ENCODE results near the gene IL34. TPM values are rescaled to one million over a fixed set of nuclear protein-coding genes. Genes with fewer than 3 reads are reported as not detected.
"Not testable (repeated sequence)": the region's sequence is repeated elsewhere in the genome, so short reads cannot be mapped to it uniquely, and the experiment has no call there.

IL34 gene
- total RNA-seq, 1 donor from 2014 or later, result not detected

DNA sequence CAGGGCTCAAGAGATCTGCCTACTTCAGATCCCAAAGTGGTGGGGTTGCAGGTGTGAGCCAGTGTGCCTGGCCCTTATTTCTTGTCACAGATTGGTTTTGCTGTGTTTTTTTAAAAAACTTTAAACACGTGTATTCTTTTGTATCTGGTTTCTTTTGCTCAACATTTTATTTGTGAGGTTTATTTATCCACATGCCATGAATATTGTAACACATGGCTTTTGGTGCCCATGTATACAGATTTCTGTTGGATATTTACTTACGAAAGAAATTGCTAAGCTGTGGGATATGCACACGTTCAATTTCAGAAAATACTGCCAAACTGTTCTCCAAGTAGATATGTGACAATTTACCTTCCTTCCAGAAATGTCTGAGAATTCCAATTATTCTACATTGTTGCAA, 18.7 kb upstream of the IL34 start:
- Histone ChIP-seq H2AFZ (replicated peaks) (no peak overlapping the region), H3K27ac (no peak overlapping the region), H3K4me1 (peaks cover 3% of the 10 kb centered on the region), H3F3A (ENCODE audit: low read depth) (no peaks in the 10 kb centered on the region), H3K4me3 (no peak overlapping the region), H3K4me2 (no peak overlapping the region), H3K79me2 (ENCODE audit: low read depth) (no peaks in the 10 kb centered on the region), H4K20me1 (ENCODE audit: low read depth) (no peaks in the 10 kb centered on the region), H3K9me3 (ENCODE audit: low read depth) (no peaks in the 10 kb centered on the region), H3K27me3 (no peaks in the 10 kb centered on the region), H3K36me3 (no peaks in the 10 kb centered on the region), H3K9ac (no peak overlapping the region)
- no peak for DNase-seq (ENCODE audit: low spot score)
- Mint-ChIP-seq H3K27me3 (ENCODE audit: insufficient read depth, low read depth) (peaks cover 7% of the 10 kb centered on the region), H3K36me3 (no peaks in the 10 kb centered on the region), H3K27ac (no peak overlapping the region), H3K9me3 (peaks cover 6% of the 10 kb centered on the region), H3K4me3 (no peak overlapping the region), H3K4me1 (peaks cover 7% of the 10 kb centered on the region)
- TF ChIP-seq EZH2 (IDR thresholded peaks at IDR 0.05), result no peak
- no peak for TF ChIP-seq EZH2phosphoT487 (IDR thresholded peaks at IDR 0.05)
- TF ChIP-seq, protein P1, sequence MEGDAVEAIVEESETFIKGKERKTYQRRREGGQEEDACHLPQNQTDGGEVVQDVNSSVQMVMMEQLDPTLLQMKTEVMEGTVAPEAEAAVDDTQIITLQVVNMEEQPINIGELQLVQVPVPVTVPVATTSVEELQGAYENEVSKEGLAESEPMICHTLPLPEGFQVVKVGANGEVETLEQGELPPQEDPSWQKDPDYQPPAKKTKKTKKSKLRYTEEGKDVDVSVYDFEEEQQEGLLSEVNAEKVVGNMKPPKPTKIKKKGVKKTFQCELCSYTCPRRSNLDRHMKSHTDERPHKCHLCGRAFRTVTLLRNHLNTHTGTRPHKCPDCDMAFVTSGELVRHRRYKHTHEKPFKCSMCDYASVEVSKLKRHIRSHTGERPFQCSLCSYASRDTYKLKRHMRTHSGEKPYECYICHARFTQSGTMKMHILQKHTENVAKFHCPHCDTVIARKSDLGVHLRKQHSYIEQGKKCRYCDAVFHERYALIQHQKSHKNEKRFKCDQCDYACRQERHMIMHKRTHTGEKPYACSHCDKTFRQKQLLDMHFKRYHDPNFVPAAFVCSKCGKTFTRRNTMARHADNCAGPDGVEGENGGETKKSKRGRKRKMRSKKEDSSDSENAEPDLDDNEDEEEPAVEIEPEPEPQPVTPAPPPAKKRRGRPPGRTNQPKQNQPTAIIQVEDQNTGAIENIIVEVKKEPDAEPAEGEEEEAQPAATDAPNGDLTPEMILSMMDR (IDR thresholded peaks at IDR 0.05), result no peak

DNA sequence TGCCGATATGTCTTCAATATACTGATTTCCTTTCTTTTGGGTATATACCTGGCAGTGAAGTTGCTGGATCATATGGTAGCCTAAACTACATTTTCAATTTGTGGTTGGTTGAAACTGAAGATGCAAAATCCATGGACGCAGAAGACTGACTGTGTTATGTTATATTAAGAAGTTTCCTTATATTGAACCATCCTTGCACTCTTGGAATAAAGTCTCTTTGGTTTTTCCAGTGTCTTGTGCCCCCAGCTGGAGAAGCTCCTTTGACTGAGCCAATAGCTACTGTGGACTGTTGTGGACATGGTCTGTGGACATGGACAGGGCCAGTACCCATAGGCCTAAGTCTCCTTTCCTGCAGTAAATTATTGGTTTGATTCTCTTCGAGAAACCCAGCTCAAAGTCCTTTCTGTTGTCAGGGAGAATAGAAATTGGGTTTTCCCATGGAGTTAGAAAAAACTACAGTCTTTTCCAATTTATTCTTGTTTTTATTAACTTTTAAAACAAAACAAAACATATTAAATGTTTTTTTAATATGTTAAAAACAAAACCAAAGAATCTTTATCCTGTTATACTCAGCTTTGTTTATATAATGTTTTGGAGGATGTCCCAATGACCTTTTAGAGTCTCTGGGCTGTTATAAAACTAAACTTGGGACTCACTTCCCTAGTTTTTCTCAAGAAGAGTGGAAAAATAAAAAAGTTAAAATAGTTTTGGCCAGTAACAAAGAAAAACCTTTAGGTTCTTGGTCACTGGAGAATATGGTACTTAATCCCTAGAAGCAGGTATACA, 15.2 kb upstream of the IL34 start:
- Mint-ChIP-seq H3K4me1 (peaks cover 17% of the 10 kb centered on the region), H3K36me3 (no peaks in the 10 kb centered on the region), H3K4me3 (no peak overlapping the region), H3K9me3 (peaks cover 6% of the 10 kb centered on the region), H3K27ac (no peak overlapping the region), H3K27me3 (ENCODE audit: insufficient read depth, low read depth) (peaks cover 4% of the 10 kb centered on the region)
- TF ChIP-seq EZH2 (IDR thresholded peaks at IDR 0.05), result no peak
- TF ChIP-seq, protein P1 (IDR thresholded peaks at IDR 0.05), result no peak
- TF ChIP-seq EZH2phosphoT487 (IDR thresholded peaks at IDR 0.05), result no peak
- Histone ChIP-seq H3F3A (ENCODE audit: low read depth) (peaks cover 19% of the 10 kb centered on the region), H3K9me3 (ENCODE audit: low read depth) (no peaks in the 10 kb centered on the region), H2AFZ (replicated peaks) (no peak overlapping the region), H3K36me3 (no peaks in the 10 kb centered on the region), H3K9ac (no peak overlapping the region), H3K4me1 (peaks cover 16% of the 10 kb centered on the region), H3K4me3 (no peak overlapping the region), H4K20me1 (ENCODE audit: low read depth) (no peaks in the 10 kb centered on the region), H3K4me2 (no peak overlapping the region), H3K27me3 (no peaks in the 10 kb centered on the region), H3K79me2 (ENCODE audit: low read depth) (no peaks in the 10 kb centered on the region), H3K27ac (no peak overlapping the region)
- no peak for DNase-seq (ENCODE audit: low spot score)

DNA sequence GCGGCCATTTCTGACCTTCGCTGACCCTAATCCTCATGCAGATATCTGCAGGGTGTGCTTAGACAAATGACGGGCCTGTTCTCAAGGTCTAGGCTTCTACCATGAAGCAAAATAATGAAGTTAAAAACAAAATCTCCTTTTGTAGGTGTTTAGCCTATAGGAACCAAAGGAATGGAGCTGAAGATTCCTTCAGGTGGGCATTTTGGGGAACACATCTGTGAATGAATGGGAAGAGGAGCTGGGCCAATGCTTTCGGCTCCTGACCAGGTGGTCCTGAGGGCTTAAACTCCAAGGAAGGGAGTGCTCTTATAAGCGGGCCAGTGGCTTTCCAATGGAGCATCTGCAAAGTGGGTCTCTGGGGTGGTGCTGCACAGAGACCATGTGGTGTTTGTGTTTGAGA, 14.1 kb upstream of the IL34 start:
- H3F3A ChIP-seq (ENCODE audit: low read depth), result peaks cover 21% of the 10 kb centered on the region
- no peaks in the 10 kb centered on the region for H3K79me2 ChIP-seq (ENCODE audit: low read depth)
- H2AFZ ChIP-seq (replicated peaks), result peak overlapping the region; percentile 76
- H3K9ac ChIP-seq, result no peak overlapping the region
- Mint-ChIP-seq H3K4me1 (peaks cover 20% of the 10 kb centered on the region), H3K9me3 (peaks cover 6% of the 10 kb centered on the region), H3K4me3 (no peak overlapping the region), H3K27me3 (ENCODE audit: insufficient read depth, low read depth) (peaks cover 4% of the 10 kb centered on the region), H3K36me3 (no peaks in the 10 kb centered on the region), H3K27ac (no peak overlapping the region)
- H3K27me3 ChIP-seq, result no peaks in the 10 kb centered on the region
- no peak overlapping the region for H3K27ac ChIP-seq
- TF ChIP-seq EZH2 (IDR thresholded peaks at IDR 0.05), result no peak
- TF ChIP-seq, protein P1 (IDR thresholded peaks at IDR 0.05), result no peak
- TF ChIP-seq EZH2phosphoT487 (IDR thresholded peaks at IDR 0.05), result no peak
- H3K9me3 ChIP-seq (ENCODE audit: low read depth), result no peaks in the 10 kb centered on the region
- peaks cover 17% of the 10 kb centered on the region for H3K4me1 ChIP-seq
- no peaks in the 10 kb centered on the region for H3K36me3 ChIP-seq
- H4K20me1 ChIP-seq (ENCODE audit: low read depth), result no peaks in the 10 kb centered on the region
- no peak overlapping the region for H3K4me2 ChIP-seq
- no peak overlapping the region for H3K4me3 ChIP-seq
- DNase-seq (ENCODE audit: low spot score), result no peak

DNA sequence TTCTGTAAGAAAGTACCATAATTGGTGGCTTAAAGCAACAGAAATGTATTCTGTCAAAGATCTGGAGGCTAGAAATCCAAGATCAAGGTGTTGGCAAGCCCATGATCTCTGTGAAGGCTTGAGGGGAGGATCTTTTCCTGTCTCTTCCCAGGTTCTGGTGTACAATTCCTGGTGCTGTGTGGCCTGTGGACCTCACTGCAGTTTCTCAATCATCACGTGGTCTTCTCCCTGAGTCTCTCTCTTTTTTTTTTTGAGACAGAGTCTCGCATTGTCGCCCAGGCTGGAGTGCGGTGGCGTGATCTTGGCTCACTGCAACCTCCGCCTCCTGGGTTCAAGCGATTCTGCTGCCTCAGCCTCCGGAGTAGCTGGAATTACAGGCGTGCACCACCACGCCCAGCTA, 12.7 kb upstream of the IL34 start:
- H4K20me1 ChIP-seq (ENCODE audit: low read depth); H3K79me2 ChIP-seq (ENCODE audit: low read depth); H3K27me3 Mint-ChIP-seq (ENCODE audit: insufficient read depth, low read depth); H3K4me3 ChIP-seq; H3K27ac Mint-ChIP-seq; H3K36me3 Mint-ChIP-seq; DNase-seq (ENCODE audit: low spot score); H2AFZ ChIP-seq (replicated peaks); H3K9ac ChIP-seq; H3K9me3 ChIP-seq (ENCODE audit: low read depth); H3K27me3 ChIP-seq; H3K9me3 Mint-ChIP-seq; H3K27ac ChIP-seq; H3K4me2 ChIP-seq; H3K36me3 ChIP-seq: not testable (repeated sequence)
- peaks cover 21% of the 10 kb centered on the region for H3F3A ChIP-seq (ENCODE audit: low read depth)
- H3K4me1 ChIP-seq, result peaks cover 17% of the 10 kb centered on the region
- Mint-ChIP-seq H3K4me3 (peak overlapping the region; percentile 52), H3K4me1 (peaks cover 20% of the 10 kb centered on the region)

Measured in neural progenitor cell (in vitro differentiated cells).